HL-60/S4 (cell line): ENCODE results near the gene ASB2.

Experiments used
- in situ Hi-C: fragments of 300-500 bp; cut with MboI; formaldehyde crosslinking; loops from 2 replicates; pipeline ENCODE4 v1.14.3; 2022; ENCODE audit warnings: low sequenced_read_pairs

Gene ASB2

GRCh38 chr14:93891756-93892504 lies 84.4 kb downstream of the ASB2 start:
- in situ Hi-C loops, result no loop called here

GRCh38 chr14:93889739-93890483 lies 86.5 kb downstream of the ASB2 start:
- in situ Hi-C loops, result no loop called here

- in situ Hi-C loops, result no loop called here
Measured at GRCh38 chr14:93888995-93889394, 87.4 kb downstream of the ASB2 start.

- in situ Hi-C loops, result no loop called here
Measured at GRCh38 chr14:93884950-93885349, 91.4 kb downstream of the ASB2 start.
